ENCODE data around the gene SV2B.

SV2B gene

GRCh38 chr15:91200101-91200754 lies 100.2 kb downstream of the SV2B start:
- H3K4me1 ChIP-seq (ENCODE audit: control insufficient read depth, low read depth, low read length): peaks cover 9% of the 10 kb centered on the region
- H3K9me3 ChIP-seq (ENCODE audit: control insufficient read depth, low read depth, low read length): no peaks in the 10 kb centered on the region
- H3K27ac ChIP-seq (ENCODE audit: low read length): no peak overlapping the region
- no peak overlapping the region for H3K9ac ChIP-seq (ENCODE audit: low read length)
- H3K36me3 ChIP-seq (ENCODE audit: control insufficient read depth, low read depth, low read length): no peaks in the 10 kb centered on the region
- no peaks in the 10 kb centered on the region for H3K27me3 ChIP-seq (ENCODE audit: control insufficient read depth, insufficient read depth, low read length)
- H3K4me3 ChIP-seq (ENCODE audit: low read length): no peak overlapping the region

GRCh38 chr15:91202510-91203102 lies 102.5 kb downstream of the SV2B start:
- Histone ChIP-seq H3K27me3 (ENCODE audit: control insufficient read depth, insufficient read depth, low read length) (no peaks in the 10 kb centered on the region), H3K9ac (ENCODE audit: low read length) (no peak overlapping the region), H3K4me1 (ENCODE audit: control insufficient read depth, low read depth, low read length) (peaks cover 9% of the 10 kb centered on the region), H3K4me3 (ENCODE audit: low read length) (no peak overlapping the region), H3K36me3 (ENCODE audit: control insufficient read depth, low read depth, low read length) (no peaks in the 10 kb centered on the region), H3K27ac (ENCODE audit: low read length) (no peak overlapping the region), H3K9me3 (ENCODE audit: control insufficient read depth, low read depth, low read length) (no peaks in the 10 kb centered on the region)

DNA sequence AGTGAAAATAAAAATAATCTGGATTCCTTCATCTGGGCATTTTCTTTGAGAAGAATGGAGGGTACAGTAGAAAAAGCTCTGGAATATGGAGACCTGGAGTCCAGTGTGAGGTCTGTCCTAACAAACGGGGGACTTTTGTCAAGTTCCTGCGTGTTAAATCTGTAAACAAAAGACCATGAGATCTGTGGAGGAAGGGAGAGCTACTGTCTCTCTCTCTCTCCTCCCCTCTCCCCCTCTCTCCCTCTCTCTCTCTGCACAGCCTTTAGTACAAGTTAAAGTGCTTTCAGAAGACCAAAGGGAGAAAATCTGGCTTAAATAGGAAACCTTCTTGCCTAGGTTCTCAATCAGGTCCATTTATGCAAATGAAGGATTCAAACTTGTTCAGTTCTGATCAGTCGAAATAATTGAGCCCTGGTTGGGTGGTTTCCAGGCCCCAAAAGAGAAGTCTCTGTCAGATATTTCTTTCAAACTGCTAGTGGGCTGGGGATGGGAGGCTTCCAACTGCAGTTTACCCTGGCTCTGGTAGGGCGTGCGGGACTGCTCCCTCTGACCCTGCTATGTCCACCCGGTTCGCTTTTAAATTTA lies 103.7 kb downstream of the SV2B start:
- no peak overlapping the region for H3K9ac ChIP-seq (ENCODE audit: low read length)
- H3K4me1 ChIP-seq (ENCODE audit: control insufficient read depth, low read depth, low read length): peaks cover 9% of the 10 kb centered on the region
- no peak overlapping the region for H3K27ac ChIP-seq (ENCODE audit: low read length)
- H3K27me3 ChIP-seq (ENCODE audit: control insufficient read depth, insufficient read depth, low read length): no peaks in the 10 kb centered on the region
- no peak overlapping the region for H3K4me3 ChIP-seq (ENCODE audit: low read length)
- no peaks in the 10 kb centered on the region for H3K9me3 ChIP-seq (ENCODE audit: control insufficient read depth, low read depth, low read length)
- no peaks in the 10 kb centered on the region for H3K36me3 ChIP-seq (ENCODE audit: control insufficient read depth, low read depth, low read length)

- H3K27me3 ChIP-seq (ENCODE audit: control insufficient read depth, insufficient read depth, low read length): no peaks in the 10 kb centered on the region
- H3K4me1 ChIP-seq (ENCODE audit: control insufficient read depth, low read depth, low read length): peaks cover under 1% of the 10 kb centered on the region
- no peak overlapping the region for H3K27ac ChIP-seq (ENCODE audit: low read length)
- no peak overlapping the region for H3K4me3 ChIP-seq (ENCODE audit: low read length)
- no peak overlapping the region for H3K9ac ChIP-seq (ENCODE audit: low read length)
- H3K36me3 ChIP-seq (ENCODE audit: control insufficient read depth, low read depth, low read length): no peaks in the 10 kb centered on the region
- no peaks in the 10 kb centered on the region for H3K9me3 ChIP-seq (ENCODE audit: control insufficient read depth, low read depth, low read length)
Measured at GRCh38 chr15:91208371-91208770, 108.3 kb downstream of the SV2B start.

DNA sequence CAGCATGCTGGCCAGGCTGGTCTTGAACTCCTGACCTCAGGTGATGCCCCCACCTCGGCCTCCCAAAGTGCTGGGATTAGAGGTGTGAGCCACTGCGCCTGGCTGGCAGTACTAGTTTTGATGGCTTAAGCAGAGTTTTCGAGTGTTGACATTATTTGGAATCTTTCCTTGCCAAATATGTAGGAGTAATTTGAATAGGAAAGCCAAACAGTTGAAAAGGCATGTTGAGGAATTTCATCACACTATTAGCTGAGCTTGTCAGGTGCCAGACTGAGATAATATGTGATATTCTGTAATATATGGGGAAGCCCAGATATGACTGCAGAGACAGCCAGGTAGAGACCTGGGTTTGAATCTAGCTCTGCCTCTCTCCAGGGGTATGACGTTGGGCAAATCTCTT lies 109.3 kb downstream of the SV2B start:
- Histone ChIP-seq H3K9ac (ENCODE audit: low read length) (no peak overlapping the region), H3K4me1 (ENCODE audit: control insufficient read depth, low read depth, low read length) (no peaks in the 10 kb centered on the region), H3K9me3 (ENCODE audit: control insufficient read depth, low read depth, low read length) (no peaks in the 10 kb centered on the region), H3K36me3 (ENCODE audit: control insufficient read depth, low read depth, low read length) (no peaks in the 10 kb centered on the region), H3K27me3 (ENCODE audit: control insufficient read depth, insufficient read depth, low read length) (no peaks in the 10 kb centered on the region), H3K27ac (ENCODE audit: low read length) (no peak overlapping the region), H3K4me3 (ENCODE audit: low read length) (no peak overlapping the region)

- no peaks in the 10 kb centered on the region for H3K36me3 ChIP-seq (ENCODE audit: control insufficient read depth, low read depth, low read length)
- no peak overlapping the region for H3K4me3 ChIP-seq (ENCODE audit: low read length)
- H3K27me3 ChIP-seq (ENCODE audit: control insufficient read depth, insufficient read depth, low read length): no peaks in the 10 kb centered on the region
- no peaks in the 10 kb centered on the region for H3K9me3 ChIP-seq (ENCODE audit: control insufficient read depth, low read depth, low read length)
- H3K4me1 ChIP-seq (ENCODE audit: control insufficient read depth, low read depth, low read length): peaks cover 1% of the 10 kb centered on the region
- no peak overlapping the region for H3K9ac ChIP-seq (ENCODE audit: low read length)
- no peak overlapping the region for H3K27ac ChIP-seq (ENCODE audit: low read length)
Measured at GRCh38 chr15:91209726-91210125, 109.7 kb downstream of the SV2B start.

GRCh38 chr15:91214675-91215590 lies 114.9 kb downstream of the SV2B start:
- H3K27ac ChIP-seq (ENCODE audit: low read length): no peak overlapping the region
- no peaks in the 10 kb centered on the region for H3K9me3 ChIP-seq (ENCODE audit: control insufficient read depth, low read depth, low read length)
- no peaks in the 10 kb centered on the region for H3K27me3 ChIP-seq (ENCODE audit: control insufficient read depth, insufficient read depth, low read length)
- no peak overlapping the region for H3K9ac ChIP-seq (ENCODE audit: low read length)
- peaks cover 6% of the 10 kb centered on the region for H3K4me1 ChIP-seq (ENCODE audit: control insufficient read depth, low read depth, low read length)
- H3K4me3 ChIP-seq (ENCODE audit: low read length): no peak overlapping the region
- H3K36me3 ChIP-seq (ENCODE audit: control insufficient read depth, low read depth, low read length): no peaks in the 10 kb centered on the region

GRCh38 chr15:91216000-91216399 lies 115.9 kb downstream of the SV2B start:
- Histone ChIP-seq H3K9ac (ENCODE audit: low read length) (no peak overlapping the region), H3K27ac (ENCODE audit: low read length) (no peak overlapping the region), H3K4me1 (ENCODE audit: control insufficient read depth, low read depth, low read length) (peaks cover 6% of the 10 kb centered on the region), H3K4me3 (ENCODE audit: low read length) (no peak overlapping the region), H3K27me3 (ENCODE audit: control insufficient read depth, insufficient read depth, low read length) (no peaks in the 10 kb centered on the region), H3K36me3 (ENCODE audit: control insufficient read depth, low read depth, low read length) (no peaks in the 10 kb centered on the region), H3K9me3 (ENCODE audit: control insufficient read depth, low read depth, low read length) (no peaks in the 10 kb centered on the region)

DNA sequence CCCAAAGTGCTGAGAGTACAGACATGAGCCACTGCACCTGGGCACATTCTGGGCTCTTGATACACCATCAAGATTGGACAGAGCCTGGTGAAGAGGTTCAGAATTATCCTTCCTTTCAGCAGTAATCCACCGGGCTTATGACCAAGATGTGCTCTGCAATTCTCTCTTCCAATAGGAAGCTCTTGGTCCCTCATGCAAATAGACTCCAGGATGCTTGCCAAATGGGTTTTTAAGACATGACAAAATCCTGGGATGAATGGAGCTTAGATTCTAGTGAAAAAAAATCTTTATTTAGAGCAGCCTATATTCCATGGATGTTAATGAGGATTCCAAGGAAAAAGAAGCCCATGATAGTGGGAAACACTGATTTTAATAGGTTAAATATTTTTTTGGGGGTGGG lies 119.1 kb downstream of the SV2B start:
- no peaks in the 10 kb centered on the region for H3K9me3 ChIP-seq (ENCODE audit: control insufficient read depth, low read depth, low read length)
- no peak overlapping the region for H3K4me3 ChIP-seq (ENCODE audit: low read length)
- no peaks in the 10 kb centered on the region for H3K36me3 ChIP-seq (ENCODE audit: control insufficient read depth, low read depth, low read length)
- no peak overlapping the region for H3K27ac ChIP-seq (ENCODE audit: low read length)
- no peaks in the 10 kb centered on the region for H3K27me3 ChIP-seq (ENCODE audit: control insufficient read depth, insufficient read depth, low read length)
- no peak overlapping the region for H3K9ac ChIP-seq (ENCODE audit: low read length)
- peaks cover 6% of the 10 kb centered on the region for H3K4me1 ChIP-seq (ENCODE audit: control insufficient read depth, low read depth, low read length)

DNA sequence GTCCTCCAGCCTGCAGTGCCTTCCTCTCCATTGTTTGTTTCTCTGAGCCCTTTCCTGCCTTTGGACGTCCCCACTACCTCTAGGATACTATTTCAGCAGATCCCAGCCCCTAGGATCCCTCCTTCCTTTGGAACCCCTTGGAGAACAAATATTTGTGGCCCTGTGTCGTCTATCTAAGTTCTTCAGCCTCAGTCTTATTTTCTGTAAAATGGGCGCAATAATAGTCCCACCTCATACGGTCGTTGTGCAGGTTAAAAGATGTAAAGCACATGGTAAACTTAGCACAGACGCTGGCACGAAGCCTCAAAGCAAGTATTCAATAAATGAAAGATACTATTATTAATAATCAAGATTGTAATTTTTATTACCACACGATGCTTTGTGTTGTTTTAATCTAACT lies 122.0 kb downstream of the SV2B start:
- Histone ChIP-seq H3K27me3 (ENCODE audit: control insufficient read depth, insufficient read depth, low read length) (no peaks in the 10 kb centered on the region), H3K9me3 (ENCODE audit: control insufficient read depth, low read depth, low read length) (no peaks in the 10 kb centered on the region), H3K4me3 (ENCODE audit: low read length) (no peak overlapping the region), H3K9ac (ENCODE audit: low read length) (no peak overlapping the region), H3K4me1 (ENCODE audit: control insufficient read depth, low read depth, low read length) (peaks cover 3% of the 10 kb centered on the region), H3K36me3 (ENCODE audit: control insufficient read depth, low read depth, low read length) (no peaks in the 10 kb centered on the region), H3K27ac (ENCODE audit: low read length) (no peak overlapping the region)

- Histone ChIP-seq H3K4me3 (ENCODE audit: low read length) (no peak overlapping the region), H3K4me1 (ENCODE audit: control insufficient read depth, low read depth, low read length) (peaks cover 3% of the 10 kb centered on the region), H3K27ac (ENCODE audit: low read length) (no peak overlapping the region), H3K9ac (ENCODE audit: low read length) (no peak overlapping the region), H3K27me3 (ENCODE audit: control insufficient read depth, insufficient read depth, low read length) (no peaks in the 10 kb centered on the region), H3K9me3 (ENCODE audit: control insufficient read depth, low read depth, low read length) (no peaks in the 10 kb centered on the region), H3K36me3 (ENCODE audit: control insufficient read depth, low read depth, low read length) (no peaks in the 10 kb centered on the region)
Measured at GRCh38 chr15:91223863-91224262, 123.8 kb downstream of the SV2B start.

All from iPS-18a (cell line).